C1 segment of cervical spinal cord (tissue), 14 donors: ENCODE data around the gene TACC2.
"Not testable (repeated sequence)": the region's sequence is repeated elsewhere in the genome, so short reads cannot be mapped to it uniquely, and the experiment has no call there.

ENCODE experiments used
- DNase-seq, 14 donors: peaks; one replicate each; lab custom pipeline; 2025; lab: John Stamatoyannopoulos, UW

The TACC2 gene

DNA sequence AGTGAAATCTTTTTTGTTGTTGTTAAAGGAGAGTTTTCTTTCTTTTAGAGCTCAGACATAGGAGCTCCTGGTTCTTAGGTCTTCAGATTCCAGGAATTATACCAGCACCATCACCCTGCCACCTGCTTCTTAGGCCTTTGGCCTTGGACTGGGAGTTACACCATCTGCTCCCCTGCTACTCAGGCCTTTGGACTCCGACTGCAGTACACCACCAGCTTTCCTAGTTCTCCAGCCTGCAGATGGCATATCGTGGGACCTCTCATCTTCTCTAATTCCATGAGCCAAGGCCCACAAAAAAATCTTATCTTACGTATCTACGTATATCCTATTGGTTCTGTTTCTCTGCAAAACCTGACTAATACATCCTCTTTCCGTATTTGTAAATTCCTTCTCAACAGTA is 5.1 kb upstream of the TACC2 start:
- no peak for DNase-seq

DNA sequence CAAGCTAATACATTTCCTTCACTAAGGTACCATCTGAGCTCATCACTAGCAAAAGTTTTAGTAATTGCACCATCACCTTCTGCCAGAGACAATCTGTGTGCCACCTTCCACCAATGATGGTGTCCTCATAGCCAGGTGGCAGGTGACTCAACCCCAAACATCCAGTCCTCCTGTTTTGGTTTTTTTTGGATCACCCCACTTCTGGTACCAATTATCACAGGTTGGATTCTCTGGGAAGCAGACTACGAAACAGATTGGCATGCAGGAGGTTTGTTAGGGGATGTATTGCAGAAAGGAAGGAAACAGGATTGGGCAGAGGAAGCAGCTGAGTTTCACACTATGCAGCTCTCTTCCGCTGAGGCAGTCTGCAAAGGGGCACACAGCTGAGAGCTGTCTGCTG is 4.5 kb upstream of the TACC2 start:
- DNase-seq = no peak

DNA sequence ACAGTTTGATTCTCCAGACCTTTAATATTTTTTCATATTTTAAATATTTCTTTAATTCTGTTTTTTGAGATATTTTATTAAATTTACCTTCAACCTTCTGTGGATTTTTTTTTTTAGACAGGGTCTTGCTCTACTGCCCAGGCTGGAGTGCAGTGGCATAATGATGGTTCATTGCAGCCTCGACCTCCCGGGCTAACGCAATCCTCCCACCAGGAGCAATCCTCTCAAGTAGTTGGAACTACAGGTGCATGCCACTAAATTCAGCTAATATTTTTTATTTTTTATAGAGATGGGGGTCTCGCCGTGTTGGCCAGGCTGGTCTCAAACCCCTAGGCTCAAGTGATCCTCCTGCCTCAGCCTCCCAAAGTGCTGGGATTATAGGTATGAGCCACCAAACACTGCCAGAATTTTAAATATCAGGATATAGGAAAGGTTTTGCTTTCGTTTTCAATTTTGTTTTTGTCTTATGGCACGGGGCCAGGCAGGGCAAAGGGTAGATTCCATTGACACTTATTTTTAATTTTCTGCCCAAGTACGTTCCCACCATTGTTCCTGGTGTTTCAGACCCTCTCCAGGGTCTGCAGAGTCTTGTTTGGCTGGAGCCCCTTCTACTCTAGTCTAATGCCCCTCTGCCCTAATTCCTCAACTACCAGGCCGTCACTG is 1.2 kb downstream of the TACC2 start:
- no peak for DNase-seq

DNA sequence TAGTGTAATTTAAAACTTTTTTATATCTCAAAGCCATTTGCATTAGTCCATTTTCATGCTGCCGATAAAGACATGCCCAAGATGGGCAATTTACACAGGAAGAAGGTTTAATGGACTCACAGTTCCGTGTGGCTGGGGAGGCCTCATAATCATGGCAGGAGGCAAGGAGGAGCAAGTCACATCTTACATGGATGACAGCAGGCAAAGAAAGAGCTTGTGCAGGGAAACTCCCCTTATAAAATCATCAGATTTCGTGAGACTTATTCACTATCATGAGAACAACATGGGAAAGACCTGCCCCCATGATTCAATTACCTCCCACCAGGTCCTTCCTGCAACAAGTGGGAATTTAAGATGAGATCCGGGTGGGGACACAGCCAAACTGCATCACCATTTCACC is 2.8 kb downstream of the TACC2 start:
- not testable (repeated sequence) for DNase-seq

DNA sequence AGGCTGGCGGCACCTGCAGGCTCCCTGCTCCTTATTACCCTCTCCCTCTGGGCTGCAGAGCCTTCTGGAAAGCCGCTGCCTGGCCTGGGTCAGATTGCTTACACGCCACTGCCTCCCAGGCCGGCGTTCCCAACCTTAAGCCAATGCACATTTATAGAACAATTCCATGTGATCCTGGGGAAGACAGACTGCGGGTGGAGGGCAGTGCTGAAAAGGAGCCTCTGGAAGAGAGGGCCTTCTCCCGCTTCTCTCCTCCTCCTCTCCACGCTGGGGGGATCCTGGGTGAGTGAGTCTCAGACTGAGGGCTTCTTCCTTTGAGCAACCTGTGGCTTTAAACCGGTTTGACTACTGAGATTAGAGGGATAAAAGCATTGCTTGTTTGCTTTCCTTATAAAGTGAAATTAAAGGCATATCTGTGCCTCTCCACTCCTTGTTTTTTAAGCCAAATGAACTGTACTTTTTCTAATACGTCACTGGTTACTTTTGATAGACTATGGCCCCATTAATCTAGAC is 5.5 kb downstream of the TACC2 start:
- peak in 7 of 14 donors; percentile 6 to 45 (median 16) for DNase-seq

DNA sequence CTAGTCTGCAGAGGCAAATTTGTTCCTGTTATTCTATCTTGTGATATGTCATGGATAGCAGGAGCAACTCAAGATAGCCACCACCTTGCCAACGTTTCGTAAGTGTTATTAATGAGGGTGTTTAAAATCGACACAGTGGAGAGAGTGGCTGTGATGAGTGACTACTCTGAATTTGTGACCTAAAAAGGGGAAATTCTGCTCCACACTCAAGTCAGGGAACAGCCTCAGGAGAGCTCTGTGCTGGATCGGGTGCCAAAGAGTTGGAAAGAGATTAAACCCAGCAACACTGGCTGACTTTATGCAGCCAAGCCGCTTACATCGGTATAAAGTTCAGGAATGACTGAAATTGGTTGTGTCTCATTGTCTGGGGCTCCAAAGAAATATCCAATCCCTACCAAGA is 9.5 kb downstream of the TACC2 start:
- no peak for DNase-seq

DNA sequence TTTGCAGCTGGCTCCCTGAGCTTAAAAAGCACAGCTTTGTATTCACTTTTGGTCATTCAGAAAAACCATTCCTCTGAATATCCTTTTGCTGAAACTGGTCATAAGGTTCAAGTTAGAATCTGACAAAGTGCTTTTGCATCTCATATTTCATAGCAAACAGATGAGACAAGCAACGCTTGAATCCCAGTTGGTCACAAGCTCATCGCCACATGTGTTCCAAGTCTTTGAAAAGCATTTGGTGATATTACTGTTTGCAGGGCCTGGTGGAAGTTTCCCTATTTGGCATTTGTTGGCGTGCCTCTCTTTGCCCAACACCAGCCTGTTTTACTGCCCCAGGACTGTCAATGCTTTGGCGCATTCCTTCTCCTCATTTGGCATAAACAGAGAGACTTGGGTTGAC is 10.3 kb downstream of the TACC2 start:
- no peak for DNase-seq

DNA sequence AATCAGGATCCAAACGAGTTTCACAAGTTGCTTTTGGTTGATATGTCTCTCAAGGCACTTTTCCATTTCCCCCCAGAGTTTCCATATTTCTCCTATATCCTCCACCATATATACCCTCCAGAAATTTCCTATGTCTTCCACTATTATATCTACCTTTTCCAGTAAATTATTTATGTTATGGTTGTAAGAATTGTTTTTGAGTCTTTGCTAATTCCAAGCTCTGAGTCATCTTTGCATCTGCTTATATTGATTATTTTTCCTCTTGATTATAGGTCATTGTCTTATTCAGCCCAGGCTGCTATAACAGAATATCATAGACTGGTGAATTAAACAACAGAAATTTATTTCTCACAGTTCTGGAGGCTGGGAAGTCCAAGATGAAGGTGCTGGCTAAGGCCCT is 12.7 kb downstream of the TACC2 start:
- DNase-seq = no peak

DNA sequence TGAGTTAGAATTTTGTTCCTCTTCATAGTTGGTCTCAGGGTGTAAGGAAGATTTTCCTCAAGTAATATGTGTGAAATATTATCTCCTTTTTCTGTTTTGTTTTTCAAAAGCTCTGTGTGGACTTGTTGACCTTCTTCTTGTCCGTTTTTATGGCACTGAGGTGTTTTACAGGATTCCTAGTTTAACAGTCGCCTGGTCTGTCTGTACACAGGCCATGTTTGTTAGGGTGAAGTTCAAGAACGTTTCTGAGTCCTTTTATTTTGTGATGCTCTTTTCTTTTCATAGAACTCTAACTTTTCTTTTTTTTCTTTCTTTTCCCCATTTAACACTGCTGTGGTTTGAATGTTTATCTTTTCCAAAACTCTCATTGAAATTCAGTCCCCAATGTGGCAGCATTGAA is 18.5 kb downstream of the TACC2 start:
- DNase-seq = no peak

DNA sequence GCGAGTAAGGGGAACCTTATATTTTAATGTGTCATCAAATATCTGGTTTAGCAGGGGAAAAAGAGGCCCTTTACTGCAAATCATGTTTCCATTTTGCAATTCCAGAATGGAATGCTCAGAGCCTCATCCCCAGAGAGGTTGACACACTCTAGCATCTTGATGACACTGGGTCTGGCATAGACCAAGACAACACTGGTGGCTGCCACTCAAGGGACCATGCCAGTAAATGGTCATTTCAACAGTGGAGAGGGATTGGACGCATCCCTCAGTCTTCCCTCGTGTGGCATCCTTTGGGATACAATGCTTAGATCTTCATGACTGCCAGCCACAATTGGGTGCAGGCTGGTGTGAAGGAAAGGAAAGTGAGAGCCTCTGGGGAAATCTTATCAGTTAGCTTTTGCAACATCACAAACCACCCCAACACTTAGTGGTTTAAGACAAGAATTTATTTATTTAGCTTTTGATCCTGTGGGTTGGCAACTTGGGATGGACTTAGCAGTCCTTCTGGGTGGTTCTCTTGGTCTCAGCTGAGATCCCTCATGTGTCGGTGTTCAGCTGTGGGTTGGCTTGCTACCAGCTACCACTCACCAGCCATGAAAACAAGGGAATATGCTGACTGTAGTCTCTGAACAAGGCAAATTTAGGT is 21.6 kb downstream of the TACC2 start:
- no peak for DNase-seq

DNA sequence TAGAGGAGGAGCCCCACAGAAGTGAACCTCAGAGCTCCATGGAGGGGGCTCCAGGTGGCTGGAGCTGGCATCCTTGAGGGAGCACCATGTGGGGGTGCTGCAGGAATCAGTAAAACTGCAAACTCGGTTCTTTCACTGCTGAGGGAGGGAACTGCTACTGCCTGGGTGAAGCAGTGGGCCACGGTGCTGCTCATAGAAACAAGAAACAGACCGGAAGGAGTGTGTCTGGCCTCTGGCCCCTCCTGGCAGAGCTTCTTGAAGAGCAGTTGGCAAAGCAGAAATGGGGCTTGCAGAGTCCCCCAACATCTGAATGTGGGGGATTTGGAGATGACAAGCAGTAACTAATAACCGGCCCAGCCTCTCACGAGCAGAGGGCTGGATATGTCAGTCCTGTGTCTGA is 23.8 kb downstream of the TACC2 start:
- no peak for DNase-seq

DNA sequence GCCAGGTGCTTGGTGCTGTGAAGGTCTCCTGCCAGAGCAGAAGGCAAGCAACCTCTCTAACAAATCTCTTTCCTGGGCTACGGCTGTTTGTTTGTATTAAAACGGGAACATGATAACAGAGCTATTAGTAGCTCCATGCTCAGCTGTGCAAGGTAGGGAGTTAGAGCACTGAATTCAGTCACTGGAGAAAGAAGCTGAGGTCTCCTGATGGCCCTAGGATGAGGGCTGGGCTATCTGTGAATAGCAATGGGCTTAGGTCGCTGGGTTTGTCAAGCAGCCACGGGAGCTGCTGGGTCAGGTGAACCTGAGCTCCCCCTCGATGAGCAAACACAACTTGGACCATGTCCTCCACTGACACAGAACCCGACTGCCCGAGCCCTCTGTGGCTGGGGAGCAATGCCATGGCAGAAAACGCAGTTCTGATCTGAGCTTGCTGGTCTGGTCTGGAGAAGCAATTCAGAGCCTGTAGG is 24.4 kb downstream of the TACC2 start:
- no peak for DNase-seq

DNA sequence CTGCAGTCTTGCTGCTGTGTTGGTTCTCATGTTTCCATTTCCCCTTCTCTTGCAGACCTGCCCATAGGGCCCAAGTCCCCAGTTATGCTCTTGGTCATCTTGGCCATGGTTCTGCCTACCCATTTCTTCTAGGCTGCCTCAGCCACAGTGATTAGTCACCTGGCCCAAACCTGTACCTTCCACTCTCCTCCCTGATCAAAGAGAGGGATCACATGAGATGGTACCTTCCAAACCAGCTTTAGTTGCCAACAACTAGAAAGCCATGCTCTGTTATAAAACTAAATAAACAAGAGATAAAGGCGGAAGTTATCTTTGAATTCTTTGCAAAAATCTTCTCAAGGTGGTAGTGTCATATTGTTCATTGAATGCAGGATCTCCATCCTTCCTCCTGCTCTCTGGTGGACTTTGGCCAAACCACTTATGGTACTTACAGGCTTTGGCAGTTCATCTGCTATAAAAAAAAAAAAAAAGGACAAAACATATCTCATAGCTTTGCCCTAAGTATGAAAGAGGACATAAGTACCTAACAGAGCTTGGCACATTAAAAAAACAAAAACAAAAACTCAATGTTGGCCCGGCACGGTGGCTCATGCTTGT is 25.8 kb downstream of the TACC2 start:
- no peak for DNase-seq

DNA sequence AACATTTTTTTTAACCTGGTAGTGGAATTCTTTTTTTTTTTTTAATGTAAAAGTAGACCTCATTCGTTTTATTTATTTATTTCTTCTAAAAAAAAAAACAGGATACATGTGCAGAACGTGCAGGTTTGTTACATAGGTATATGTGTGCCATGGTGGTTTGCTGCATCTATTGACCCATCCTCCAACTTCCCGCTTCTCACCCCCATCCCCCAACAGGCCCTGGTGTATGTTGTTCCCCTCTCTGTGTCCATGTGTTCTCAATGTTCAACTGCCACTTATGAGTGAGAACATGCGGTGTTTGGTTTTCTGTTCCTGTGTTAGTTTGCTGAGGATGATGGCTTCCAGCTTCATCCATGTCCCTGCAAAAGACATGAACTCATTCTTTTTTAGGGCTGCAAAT is 29.0 kb downstream of the TACC2 start:
- not testable (repeated sequence) for DNase-seq

DNA sequence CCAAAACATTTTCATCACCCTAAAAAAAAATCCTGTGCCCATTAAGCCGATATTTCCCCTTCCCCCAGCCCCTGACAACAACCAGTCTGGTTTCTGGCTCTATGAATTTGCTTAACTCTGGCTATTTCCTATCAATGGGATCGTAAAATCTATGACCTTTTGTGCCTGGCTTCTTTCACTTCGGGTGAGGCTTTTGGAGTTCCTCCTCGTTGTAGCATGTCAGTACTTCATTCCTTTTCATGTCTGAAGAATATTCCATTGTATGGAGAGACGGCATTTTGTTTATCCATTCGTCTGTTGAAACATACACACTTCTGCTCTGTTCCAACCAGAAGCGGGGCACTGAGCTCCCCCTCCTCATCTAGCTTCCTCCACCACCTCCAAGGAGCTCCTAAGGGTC is 29.5 kb downstream of the TACC2 start:
- DNase-seq = no peak

DNA sequence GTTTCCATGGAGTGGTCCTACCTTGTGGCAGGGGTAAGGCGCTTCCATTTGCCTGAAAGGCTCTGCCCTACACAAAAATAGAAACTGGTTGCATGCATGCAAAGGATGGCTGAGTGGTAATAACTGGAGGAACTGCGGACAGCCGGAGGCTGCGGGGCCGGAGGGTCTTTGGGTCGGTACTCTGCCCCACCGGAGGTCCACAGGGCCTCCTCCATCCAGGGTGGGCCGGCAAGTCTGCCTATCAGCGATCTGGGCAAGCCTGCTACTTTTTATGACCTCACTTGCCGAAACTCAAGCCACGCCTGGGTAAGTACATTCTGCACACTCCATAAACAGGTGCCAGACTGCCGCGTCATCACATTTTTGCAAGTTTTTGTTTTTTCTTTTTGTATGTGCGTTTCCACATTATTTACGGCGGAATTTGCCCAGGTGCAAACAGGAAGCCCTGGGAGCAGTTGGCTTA is 30.0 kb downstream of the TACC2 start:
- no peak for DNase-seq

DNA sequence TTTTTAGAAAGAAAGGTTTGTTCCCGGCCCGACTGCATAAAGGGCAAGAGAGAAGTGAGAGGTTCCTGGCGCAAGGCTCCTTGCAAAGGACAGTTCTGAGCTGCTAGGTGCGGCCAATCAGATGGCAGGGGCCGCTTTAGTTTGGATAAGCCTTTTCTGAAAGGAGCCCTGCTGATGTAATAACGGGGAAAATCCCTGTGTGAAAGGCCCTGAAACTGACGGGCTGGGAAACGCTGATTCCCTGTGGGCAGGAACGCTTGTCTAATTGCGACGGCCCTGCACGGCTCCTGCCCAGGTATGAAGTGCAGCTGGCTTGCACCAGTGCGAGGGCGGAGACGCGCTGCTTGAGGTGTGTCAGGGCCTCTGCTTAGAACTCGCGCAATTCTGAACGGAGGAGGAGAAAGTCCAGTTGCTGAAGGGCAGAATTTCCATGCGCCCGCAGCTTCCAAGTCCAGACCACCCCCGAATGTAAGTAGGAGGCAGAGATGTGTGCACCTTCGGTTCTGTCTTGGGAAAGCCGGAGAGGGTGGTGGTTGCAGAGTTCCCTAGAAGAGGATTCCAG is 30.5 kb downstream of the TACC2 start:
- DNase-seq = no peak

DNA sequence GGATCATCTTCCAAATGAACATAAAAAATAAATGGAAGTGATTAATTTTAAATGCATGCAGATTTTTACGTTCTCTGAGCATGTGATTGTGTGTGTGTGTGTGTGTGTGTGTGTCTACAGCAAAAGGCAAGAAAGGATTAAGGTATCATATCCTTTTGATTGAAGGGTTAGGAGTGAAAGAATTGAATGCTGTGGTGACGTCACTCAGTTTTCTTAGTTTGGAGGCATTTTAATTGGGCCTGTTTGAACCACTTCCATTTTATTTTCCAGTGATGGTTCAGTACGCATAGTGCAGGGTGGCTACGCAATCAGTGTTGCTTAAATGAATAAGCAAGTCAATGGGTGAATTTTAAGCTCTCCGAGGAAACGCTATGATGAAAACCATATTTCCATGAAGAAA is 31.3 kb downstream of the TACC2 start:
- DNase-seq = no peak

DNA sequence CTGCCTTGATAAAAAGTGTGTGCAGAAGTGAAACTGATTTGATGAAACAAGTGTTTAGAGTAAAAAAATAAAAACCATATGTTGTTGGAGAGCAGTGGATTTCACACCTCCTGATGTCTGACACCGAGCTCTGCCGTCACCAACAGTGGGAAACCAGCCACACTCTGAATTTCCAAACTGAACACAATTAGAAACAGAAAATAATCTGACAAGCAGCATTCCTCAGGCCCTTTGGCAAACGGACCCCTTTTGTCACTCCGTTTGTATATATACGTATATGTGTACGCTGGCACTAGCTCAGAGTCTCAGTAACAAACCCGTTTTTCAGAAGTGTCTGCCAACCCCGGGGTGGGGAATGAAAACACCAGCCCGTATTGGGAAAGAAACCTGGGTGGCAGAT is 32.4 kb downstream of the TACC2 start:
- DNase-seq = no peak

DNA sequence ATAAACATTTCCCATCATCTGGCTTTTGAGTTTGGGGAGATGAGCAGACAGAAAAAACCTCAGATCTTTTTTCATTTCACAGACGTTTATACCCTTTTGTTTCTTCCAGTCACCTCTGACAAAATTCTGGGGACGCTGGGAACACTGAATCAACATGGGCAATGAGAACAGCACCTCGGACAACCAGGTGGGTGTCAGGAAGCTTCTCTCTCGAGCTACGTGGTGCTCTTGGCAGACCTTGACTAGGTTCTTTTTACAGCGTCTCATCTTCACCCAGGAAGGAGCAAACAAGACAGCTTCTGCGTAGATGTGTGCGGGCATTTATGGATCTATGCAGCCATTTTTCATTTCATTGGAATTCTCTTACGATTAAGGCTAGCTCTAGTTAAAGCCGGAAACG is 32.9 kb downstream of the TACC2 start:
- no peak for DNase-seq

DNA sequence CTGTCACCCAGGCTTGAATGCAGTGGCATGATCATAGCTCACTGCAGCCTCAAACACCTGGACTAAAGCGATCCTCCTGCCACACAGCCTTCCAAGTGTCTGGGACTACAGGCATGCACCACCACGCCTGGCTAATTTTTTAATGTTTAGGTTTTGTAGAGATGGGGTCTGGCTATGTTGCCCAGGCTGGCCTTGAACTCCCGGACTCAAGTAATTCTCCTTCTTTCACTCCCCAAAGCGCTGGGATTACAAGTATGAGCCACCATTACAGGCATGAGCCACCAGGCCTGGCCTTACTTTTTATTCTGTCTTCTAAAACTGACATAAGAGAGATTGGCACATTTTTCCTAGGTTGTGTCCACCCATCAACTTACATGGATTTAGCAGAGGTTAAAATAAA is 33.3 kb downstream of the TACC2 start:
- no peak for DNase-seq

DNA sequence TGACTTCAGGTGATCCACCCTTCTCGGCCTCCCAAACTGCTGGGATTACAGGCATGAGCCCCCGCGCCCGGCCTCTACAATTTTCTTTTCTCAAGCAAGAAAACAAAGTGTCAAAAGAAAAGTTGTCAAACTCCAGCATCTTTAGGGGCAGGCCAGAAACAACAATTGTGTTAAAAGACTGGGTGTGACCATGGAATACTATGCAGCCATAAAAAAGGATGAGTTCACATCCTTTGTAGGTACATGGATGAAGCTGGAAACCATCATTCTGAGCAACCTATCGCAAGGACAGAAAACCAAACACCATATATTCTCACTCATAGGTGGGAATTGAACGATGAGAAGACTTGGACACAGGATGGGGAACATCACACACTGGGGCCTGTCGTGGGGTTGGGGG is 34.3 kb downstream of the TACC2 start:
- not testable (repeated sequence) for DNase-seq
